SH-SY5Y (cell line): ENCODE measurements around the gene PARD3.

Experiments
- GATA2 ChIP-seq: IDR thresholded peaks from 2 replicates; pipeline ENCODE4 v1.6.1; 2011; ENCODE audit warnings: mild to moderate bottlenecking, low read depth, low read length
- GATA3 ChIP-seq: IDR thresholded peaks from 2 replicates; pipeline ENCODE4 v1.6.1; 2011; ENCODE audit warnings: low read depth, mild to moderate bottlenecking, low read length, moderate library complexity

- TF ChIP-seq GATA2 (no peak), GATA3 (no peak)
These were observed 516.7 kb downstream of the PARD3 start for GRCh38 chr10:34298346-34298818.
